ENCODE results near the gene CALCB.

Gene CALCB

GRCh38 chr11:15072551-15073143, 746 bp upstream of the CALCB start:
- DNase-seq (ENCODE audit: insufficient read length, low spot score) (no peak), FAIRE-seq (no peak)

DNA sequence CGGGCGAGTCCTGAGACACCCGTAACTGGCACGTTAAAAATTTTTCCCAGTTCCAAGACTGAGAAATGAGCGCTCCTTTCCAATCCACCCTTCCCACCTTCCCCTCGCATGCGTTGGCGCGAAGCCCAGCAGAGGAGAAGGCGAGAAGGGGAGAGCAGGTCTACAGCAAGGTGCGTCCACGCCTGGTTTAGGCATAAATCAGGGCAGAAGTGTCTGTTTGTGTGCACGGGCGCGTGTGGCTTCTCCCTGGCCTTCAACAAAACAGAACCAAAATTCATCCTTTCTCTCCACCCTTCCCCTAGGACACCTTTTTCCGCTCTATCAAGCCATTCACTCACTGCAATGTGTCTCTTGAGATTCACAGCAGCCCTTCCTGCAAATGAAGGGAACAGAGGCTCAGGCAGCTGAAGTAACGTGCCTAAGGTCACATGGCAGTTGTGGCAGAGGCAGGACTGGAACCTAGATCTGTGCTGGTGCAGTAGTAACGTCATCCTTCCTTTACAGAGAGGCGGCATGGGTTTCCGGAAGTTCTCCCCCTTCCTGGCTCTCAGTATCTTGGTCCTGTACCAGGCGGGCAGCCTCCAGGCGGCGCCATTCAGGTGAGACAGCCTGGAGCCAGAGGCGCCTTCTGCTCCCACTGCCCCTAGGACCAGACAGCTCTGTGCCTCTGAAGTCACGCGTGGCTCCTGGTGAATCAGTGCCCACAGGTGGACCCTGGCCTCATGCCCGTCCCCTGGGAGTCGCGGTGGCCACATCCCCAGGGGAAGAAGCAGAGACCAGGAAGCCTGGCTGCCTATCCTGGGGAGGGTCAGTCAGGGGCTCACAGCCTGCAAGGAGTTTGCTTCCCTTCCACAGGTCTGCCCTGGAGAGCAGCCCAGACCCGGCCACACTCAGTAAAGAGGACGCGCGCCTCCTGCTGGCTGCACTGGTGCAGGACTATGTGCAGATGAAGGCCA, 1.1 kb downstream of the CALCB start:
- no peak for FAIRE-seq
- no peak for DNase-seq (ENCODE audit: insufficient read length, low spot score)

- DNase-seq (ENCODE audit: insufficient read length, low spot score) (no peak), FAIRE-seq (no peak)
Observed at GRCh38 chr11:15075162-15075526, 1.8 kb downstream of the CALCB start.

DNA sequence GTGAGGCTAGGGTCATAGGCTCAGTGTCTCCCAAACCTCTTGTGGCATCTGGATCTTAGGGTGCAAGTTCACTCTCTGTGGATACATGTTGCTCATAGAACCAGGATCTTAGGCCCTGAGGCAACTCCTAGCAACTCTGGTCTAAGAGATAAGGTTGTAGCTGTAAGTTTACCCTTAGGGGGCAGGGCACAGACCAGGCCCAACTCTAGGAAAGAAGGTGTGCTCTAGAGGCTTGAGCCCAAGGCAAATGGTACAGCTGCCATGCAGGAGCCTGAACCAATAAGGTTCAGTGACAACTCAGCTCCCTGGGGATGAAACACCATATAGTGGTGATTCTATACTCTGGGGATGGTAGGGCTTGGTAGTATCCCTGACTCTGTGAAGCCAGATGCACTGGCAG, 17.8 kb downstream of the CALCB start:
- FAIRE-seq: no peak

GRCh38 chr11:15091625-15092024, 18.2 kb downstream of the CALCB start:
- FAIRE-seq: no peak
- no peak for DNase-seq (ENCODE audit: insufficient read length, low spot score)

More for the DNA sequence above, 17.8 kb downstream of the CALCB start:
- DNase-seq (ENCODE audit: insufficient read length, low spot score): no peak

- no peak for FAIRE-seq
- DNase-seq (ENCODE audit: insufficient read length, low spot score): no peak
Observed at GRCh38 chr11:15093432-15093831, 20.0 kb downstream of the CALCB start.

GRCh38 chr11:15095736-15096228, 22.4 kb downstream of the CALCB start:
- no peak for FAIRE-seq
- DNase-seq (ENCODE audit: insufficient read length, low spot score): no peak

DNA sequence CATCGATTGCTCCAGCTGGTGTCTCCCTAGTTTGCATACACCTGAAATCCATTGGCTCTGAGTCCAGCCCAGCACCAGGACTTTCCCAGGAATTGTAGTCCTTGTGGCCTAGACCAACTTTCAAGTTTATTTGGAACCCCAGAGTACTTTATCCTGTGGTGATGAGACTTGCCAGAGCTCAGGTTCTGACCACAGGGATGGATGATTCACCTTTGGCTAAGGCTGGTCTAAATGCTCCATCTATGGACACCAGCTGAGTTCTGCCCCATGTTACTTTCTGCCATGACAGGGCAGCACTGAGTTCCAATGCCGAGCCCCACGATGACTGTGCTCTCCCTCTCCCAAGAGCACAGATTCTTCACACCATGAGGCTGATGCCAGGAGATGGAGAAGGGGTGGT, 24.0 kb downstream of the CALCB start:
- DNase-seq (ENCODE audit: insufficient read length, low spot score) (no peak), FAIRE-seq (no peak)

DNA sequence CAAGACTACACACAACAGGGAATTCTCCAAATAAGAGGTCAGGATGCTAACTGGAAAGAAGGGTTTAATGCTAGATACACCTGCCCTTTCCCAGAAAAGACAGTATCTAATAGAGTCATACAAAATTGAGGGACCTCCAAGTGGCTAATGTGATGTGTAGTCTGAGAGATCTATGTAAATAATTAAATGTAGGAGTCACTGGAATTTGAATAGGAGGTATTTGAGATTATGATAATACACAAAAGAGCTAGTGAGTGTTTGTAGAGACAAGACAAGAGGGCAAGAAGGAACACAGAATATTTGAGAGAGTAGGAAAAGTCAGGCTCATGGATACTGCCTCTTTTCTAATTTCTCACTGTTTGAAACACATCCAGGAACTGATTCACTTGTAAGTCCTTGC, 25.9 kb downstream of the CALCB start:
- FAIRE-seq: no peak
- no peak for DNase-seq (ENCODE audit: insufficient read length, low spot score)

GRCh38 chr11:15101072-15101709, 27.8 kb downstream of the CALCB start:
- DNase-seq (ENCODE audit: insufficient read length, low spot score): peak; percentile 31

DNA sequence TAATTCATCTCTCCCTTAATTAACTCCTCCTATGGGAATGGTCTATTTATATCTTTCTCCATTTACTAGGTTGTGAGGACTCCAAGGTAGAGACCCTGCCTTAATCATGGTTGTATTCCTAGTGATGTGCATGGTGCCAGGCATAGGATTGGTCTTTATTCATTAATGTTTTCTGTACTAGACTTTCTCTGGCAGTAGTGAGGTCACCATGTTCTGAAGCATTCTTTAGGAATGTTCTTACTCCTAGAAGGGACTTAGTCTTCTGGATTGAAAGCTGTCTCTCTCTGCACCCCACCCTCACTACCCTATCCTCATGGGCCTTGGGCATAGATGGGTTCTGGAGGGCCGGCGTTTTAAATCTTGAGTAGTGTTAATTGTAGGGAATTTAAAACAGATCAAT, 30.8 kb downstream of the CALCB start:
- no peak for DNase-seq (ENCODE audit: insufficient read length, low spot score)

More at GRCh38 chr11:15101072-15101709, 27.8 kb downstream of the CALCB start:
- FAIRE-seq: no peak

DNA sequence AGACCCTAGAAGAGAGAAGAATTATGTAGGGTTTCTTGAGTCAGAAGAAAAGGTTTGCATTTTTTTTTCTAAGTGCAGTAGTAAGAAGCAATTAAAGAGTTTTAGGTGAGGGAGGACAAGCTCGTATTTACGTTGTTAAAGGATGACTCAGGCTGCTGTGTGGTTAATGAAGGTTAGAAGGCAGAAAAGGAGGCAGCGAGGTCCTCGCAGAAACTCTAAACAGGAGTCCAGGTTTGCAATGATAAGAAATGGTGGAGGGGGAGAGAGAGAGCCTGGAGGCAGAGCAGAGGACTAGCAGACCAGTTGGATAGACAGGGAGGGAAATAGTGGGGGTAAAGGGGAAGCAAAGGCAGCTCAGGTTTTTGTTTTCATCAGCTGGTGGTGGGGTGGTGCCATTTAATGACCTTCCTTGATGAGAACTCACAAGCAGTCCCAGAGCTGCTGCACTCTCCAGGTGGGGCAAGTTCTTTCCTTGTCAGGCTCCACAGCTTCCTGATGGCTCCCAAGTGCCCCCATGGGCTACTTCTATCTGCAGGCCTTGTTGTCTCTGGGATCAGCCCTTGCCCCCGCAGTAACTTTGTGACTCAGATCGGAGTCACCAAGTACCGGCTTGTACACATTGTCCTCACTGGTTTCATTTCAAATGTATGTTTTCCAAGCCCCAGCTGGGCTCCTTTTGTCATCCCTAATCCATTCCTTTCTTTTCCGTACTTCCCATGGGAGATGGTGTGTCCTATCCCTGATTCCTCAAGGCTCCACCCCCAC, 33.0 kb downstream of the CALCB start:
- FAIRE-seq: no peak
- DNase-seq (ENCODE audit: insufficient read length, low spot score): no peak

More for the DNA sequence above, 30.8 kb downstream of the CALCB start:
- FAIRE-seq: no peak

- DNase-seq (ENCODE audit: insufficient read length, low spot score) (no peak), FAIRE-seq (no peak)
Observed at GRCh38 chr11:15107730-15108515, 34.5 kb downstream of the CALCB start.

DNA sequence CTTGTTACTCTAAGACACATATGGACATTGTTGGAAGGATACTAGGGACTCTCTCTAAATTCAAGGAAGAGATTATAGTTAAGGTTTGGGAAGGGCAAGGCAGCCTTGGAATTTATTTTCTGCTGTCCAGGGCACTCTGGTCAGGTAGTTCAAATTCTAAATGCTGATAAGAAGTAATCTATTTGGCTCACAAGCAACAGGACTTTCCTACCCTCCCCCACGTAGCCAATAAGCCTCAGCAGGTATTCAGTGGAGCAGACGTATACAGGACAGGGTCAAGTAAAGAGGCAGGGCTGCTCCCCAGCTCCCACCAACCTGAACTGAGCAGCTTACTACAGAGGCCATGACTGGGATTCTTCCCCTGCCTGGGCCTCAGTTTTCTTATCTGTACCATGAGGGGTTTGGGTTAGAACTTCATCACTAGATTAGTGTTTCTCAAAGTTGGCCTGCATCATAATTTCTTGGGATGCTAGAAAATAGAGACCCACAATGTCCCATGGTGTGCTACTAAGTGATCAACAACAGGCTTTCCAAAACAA, 35.3 kb downstream of the CALCB start:
- DNase-seq (ENCODE audit: insufficient read length, low spot score) (no peak), FAIRE-seq (no peak)

DNA sequence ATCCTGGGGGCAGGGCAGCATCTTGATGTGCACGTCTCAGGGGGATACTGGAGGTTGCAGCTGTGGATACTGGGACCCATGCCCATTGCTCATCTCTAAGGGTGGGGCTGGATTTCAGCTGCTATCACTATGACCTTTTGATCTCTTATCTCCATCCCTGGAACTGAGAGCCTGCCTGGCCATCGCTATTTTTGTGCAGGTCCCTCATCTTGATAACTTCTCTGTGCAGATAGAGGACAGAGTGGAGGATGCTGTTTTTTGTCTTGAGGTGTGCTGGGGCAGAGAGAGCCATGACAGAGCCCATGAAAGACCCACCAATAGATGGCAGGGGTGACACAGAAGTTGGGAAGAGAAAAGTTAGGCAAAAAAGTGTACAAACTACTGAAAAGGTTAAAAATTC, 36.2 kb downstream of the CALCB start:
- no peak for FAIRE-seq
- no peak for DNase-seq (ENCODE audit: insufficient read length, low spot score)

GRCh38 chr11:15111215-15111614, 37.8 kb downstream of the CALCB start:
- no peak for DNase-seq (ENCODE audit: insufficient read length, low spot score)
- no peak for FAIRE-seq

DNA sequence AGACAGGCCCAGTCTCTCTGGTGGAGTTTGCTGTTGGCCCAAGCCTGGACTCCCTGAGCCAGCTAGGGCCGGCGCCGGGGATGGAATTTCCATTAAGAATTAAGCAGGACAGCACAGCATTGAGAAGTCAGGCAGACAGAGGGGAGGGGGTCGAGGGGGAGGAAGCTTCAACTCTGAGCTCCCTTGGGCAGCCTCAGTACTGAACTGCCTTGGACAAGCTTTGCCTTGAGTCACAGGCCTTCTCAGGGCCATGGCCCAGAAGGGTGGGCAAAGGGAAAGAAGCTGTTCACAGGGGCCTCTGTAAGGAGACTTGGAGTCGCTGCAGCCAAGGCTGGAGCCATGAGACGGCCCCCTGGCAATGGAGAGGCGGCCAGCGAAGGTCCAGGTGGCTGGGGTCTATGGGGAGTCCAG, 38.7 kb downstream of the CALCB start:
- FAIRE-seq (no peak), DNase-seq (ENCODE audit: insufficient read length, low spot score) (no peak)

DNA sequence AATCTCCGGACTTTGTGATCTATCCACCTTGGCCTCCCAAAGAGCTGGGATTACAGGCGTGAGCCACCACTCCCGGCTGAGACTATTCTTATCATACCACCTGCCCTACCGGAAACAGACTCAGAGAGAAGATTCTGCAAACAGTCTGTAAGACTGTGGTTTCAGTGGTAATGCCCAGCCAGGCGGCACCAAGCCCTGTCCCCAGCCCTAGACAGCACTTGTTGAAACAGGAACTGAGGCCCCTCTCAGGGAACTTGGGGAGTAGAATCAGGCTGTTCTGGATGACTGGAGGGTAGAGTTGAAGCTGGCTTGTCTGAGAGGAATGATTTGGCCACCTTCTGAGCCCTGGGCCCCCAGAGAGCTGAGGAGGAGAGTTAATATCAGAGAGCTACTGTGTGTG, 40.0 kb downstream of the CALCB start:
- DNase-seq (ENCODE audit: insufficient read length, low spot score) (no peak), FAIRE-seq (no peak)

All from HTR-8/SVneo (cell line).